GM21737 (cell line): ENCODE results near the gene CAP1.
"Not testable (repeated sequence)": the region's sequence is repeated elsewhere in the genome, so short reads cannot be mapped to it uniquely, and the experiment has no call there.

Source experiments
- ATAC-seq: cut with Tn5 transposase; IDR thresholded peaks from one replicate; pipeline ENCODE4 v1.9.1; 2021; ENCODE audit warnings: mild to moderate bottlenecking, moderate library complexity; ENCODE audit not compliant: unreplicated experiment

The CAP1 gene, protein sequence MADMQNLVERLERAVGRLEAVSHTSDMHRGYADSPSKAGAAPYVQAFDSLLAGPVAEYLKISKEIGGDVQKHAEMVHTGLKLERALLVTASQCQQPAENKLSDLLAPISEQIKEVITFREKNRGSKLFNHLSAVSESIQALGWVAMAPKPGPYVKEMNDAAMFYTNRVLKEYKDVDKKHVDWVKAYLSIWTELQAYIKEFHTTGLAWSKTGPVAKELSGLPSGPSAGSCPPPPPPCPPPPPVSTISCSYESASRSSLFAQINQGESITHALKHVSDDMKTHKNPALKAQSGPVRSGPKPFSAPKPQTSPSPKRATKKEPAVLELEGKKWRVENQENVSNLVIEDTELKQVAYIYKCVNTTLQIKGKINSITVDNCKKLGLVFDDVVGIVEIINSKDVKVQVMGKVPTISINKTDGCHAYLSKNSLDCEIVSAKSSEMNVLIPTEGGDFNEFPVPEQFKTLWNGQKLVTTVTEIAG

DNA sequence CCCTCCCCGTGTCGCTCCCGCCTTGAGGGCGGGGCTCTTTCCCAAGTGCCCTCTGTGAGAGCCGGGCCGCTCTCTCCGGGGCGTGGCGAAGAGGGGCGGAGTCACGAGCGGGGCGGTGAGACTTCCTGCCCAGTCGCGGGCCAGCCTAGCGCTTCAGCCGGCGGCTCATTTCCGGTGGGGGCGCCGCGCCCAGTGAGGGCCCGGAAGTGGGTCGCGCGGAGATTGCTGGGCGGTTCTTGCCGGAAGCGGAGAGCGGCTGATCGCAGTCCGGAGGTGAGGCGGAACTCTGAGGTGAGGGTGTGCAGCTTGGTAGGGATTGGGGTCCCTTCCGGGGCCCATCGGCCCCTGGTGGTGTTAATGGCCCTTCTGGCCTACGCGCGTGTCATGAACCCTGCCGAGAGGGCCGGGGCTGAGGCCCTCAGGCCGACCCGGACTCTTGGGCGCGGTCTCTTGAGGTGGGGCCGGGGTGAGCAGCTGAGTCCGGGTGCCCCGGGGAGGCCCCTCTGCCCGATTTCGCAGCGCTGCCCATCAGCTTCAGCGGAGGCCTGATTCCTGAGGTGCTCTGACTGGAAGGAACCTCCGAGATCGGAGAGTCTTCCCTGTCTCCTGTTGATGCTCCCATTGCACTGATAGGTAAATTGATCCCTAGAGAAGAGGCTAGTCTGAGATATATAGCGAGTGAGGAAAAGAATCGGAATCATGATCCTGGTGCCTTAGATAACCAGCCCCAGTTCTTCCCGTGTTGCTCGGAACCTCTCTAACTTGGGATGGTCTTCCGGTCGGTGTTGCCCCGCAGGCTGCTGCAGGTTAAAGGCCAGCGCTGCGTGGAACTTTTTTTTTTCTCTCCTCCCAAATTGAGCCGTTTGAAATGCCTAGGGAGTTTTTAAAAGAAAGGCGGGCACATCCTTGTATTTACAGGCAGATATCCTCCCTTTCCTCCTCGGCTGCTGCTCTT lies at the start of gene CAP1:
CAP1 (plus strand) TSS at position 219 of the 955 bp plus-strand sequence. CDS start 18,618 bp downstream, outside the sequence.
- peak; percentile 79 for ATAC-seq

DNA sequence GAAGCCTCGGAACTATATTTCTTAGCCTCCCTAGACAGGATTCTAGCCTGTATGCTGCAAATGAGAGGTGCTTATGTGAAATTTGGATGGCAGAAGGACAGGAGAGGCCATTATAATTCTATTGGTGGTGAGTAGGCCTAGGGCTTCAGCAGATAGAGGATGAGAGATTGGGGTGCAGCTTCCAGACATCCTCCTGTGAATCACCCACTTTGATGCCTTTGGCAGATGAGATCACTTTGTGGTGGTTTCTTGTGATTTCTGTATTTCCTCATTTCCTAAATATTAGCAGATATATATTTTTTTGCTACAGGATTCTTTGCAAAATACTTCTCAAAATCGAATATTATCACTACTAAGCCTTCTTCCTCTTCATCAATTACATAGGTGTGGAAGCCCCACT lies 48.3 kb upstream of the CAP1 start:
- no peak for ATAC-seq

DNA sequence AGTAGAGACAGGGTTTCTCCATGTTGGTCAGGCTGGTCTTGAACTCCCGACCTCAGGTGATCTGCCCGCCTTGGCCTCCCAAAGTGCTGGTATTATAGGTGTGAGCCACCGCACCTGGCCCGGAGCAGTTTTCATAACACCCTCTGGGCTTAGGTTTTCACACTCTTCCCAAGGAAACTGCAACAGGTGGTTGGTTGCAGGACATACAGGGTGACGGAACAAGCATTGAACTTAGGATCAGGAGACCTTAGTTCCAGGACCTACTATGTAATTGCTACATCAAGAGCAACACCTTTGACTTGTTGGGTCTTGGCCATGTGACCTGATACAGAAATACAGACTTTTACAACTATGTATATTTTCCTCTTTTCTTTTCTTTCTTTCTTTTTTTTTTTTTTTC lies 47.6 kb upstream of the CAP1 start:
- no peak for ATAC-seq

GRCh38 chr1:39995973-39996393 lies 44.5 kb upstream of the CAP1 start:
- peak; percentile 78 for ATAC-seq

DNA sequence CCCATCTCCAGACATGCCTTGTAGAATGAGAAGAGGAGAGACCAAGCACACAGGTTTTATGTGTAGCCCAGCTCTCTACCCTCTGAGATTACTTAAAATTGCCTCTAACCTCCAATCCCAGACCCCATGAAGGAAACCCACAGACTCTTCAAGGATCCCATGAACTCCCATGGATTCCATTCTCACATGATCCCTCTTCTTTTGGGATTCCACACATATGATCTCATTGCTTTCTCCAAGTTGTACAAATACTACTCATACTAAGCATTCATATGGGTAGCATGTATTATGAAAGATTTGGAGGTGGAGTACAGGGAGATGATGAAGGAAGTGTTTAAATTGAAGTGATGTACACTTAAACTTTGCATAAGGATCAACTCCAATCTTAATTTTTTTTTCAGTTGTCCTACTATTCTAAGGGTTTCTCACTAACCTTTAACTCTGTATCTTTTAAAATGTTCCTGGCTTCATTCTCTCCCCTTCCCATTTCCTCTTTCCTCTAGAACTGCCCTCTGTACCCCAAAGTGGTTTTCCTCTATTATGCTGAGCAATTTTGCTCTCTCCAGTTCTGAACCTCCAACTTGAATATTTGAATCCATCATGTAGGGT lies 44.0 kb upstream of the CAP1 start:
- no peak for ATAC-seq

DNA sequence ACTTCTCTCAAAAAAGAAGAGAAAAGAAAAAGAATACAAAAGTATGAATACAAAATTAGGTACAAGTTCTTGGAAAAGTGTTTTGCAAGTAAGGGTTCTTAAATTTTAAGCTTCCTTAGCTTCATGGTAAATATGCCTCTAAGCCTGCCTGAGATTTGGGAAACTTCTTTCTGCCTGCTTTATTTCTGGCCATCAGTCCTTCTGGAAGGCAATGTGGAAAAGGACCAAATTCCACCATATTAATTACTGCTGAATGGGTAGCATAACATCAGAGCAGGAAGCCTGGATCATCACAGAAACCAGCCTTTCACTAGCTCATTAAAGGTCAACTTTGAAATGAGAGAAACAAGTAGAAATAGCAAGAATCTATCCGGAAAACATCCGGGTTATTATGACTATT lies 39.1 kb upstream of the CAP1 start:
- no peak for ATAC-seq

GRCh38 chr1:40003156-40004093 lies 37.1 kb upstream of the CAP1 start:
- no peak for ATAC-seq

- no peak for ATAC-seq
Measured at GRCh38 chr1:40004857-40005256, 35.7 kb upstream of the CAP1 start.

DNA sequence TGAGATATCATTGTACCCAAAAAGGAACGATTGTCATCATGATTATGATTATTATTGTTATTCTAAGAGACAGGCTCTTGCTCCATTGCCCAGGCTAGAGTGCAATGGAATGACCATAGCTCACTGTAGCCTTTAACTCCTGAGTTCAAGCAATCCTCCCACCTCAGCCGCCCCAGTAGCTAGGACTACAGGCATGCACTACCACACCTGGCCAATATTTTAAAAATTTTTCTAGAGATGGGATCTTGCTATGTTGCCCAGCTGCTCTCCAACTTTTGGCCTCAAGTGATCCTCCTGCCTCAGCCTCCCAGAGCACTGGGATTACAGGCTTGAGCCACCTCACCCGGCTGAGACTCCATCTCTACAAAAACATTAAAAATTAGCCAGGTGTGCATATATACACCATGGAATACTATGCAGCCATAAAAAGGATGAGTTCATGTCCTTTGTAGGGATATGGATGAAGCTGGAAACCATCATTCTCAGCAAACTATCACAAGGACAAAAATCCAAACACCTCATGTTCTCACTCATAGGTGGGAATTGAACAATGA lies 33.0 kb upstream of the CAP1 start:
- ATAC-seq = not testable (repeated sequence)

GRCh38 chr1:40011198-40011597 lies 29.3 kb upstream of the CAP1 start:
- ATAC-seq = no peak

GRCh38 chr1:40014253-40014706 lies 26.2 kb upstream of the CAP1 start:
- no peak for ATAC-seq

GRCh38 chr1:40014812-40015594 lies 25.5 kb upstream of the CAP1 start:
- no peak for ATAC-seq

GRCh38 chr1:40017951-40018575 lies 22.5 kb upstream of the CAP1 start:
- no peak for ATAC-seq

GRCh38 chr1:40020447-40021085 lies 20.0 kb upstream of the CAP1 start:
- ATAC-seq = no peak

GRCh38 chr1:40023379-40023944 lies 17.1 kb upstream of the CAP1 start:
- no peak for ATAC-seq

GRCh38 chr1:40024671-40025070 lies 15.9 kb upstream of the CAP1 start:
- no peak for ATAC-seq

GRCh38 chr1:40027647-40028046 lies 12.9 kb upstream of the CAP1 start:
- ATAC-seq = no peak

DNA sequence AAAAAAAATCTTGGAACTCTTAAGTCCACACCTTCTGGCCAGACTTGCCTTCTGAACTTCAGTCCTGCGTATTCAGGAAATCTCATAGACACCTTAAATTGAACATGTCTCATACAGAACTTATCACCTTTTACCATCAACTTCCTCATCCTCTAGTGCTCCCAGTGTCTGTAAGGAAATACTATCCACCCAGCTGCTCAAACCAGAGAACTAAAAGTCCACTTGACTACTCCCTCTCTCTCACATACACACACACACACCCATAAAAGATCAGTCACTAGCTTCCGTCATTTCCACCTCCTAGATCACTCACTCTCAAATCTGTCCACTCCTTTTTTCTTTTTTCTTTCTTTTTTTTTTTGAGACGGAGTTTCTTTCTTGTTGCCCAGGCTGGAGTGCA lies 10.9 kb upstream of the CAP1 start:
- no peak for ATAC-seq
